Stimulated activated memory B cell treated with anti-CD40 and anti-IgM and Interleukin-4, amounts not matched to agents 10 μg/mL and 1 μg/mL and 100 μg/mL, for 72 hours (primary cell): ENCODE data around the gene SNUPN.

Source experiments
- ATAC-seq: fragments of 150-1000 bp; cut with Tn5 transposase; 2 replicates; pipeline ENCODE4 v1.10.0; 2021
- H3K27ac Mint-ChIP-seq: one replicate; pipeline ENCODE4 v1.8.0; 2022; ENCODE audit warnings: mild to moderate bottlenecking, mixed read lengths
- H3K27me3 Mint-ChIP-seq: one replicate; pipeline ENCODE4 v1.8.0; 2022; ENCODE audit warnings: mixed read lengths
- H3K36me3 Mint-ChIP-seq: one replicate; pipeline ENCODE4 v1.8.0; 2022; ENCODE audit warnings: mixed read lengths
- H3K4me1 Mint-ChIP-seq: one replicate; pipeline ENCODE4 v1.8.0; 2022; ENCODE audit warnings: mixed read lengths
- H3K4me3 Mint-ChIP-seq: one replicate; pipeline ENCODE4 v1.8.0; 2022; ENCODE audit warnings: mild to moderate bottlenecking, moderate library complexity, mixed read lengths
- H3K9me3 Mint-ChIP-seq: one replicate; pipeline ENCODE4 v1.8.0; 2022; ENCODE audit warnings: mixed read lengths

The SNUPN gene

DNA sequence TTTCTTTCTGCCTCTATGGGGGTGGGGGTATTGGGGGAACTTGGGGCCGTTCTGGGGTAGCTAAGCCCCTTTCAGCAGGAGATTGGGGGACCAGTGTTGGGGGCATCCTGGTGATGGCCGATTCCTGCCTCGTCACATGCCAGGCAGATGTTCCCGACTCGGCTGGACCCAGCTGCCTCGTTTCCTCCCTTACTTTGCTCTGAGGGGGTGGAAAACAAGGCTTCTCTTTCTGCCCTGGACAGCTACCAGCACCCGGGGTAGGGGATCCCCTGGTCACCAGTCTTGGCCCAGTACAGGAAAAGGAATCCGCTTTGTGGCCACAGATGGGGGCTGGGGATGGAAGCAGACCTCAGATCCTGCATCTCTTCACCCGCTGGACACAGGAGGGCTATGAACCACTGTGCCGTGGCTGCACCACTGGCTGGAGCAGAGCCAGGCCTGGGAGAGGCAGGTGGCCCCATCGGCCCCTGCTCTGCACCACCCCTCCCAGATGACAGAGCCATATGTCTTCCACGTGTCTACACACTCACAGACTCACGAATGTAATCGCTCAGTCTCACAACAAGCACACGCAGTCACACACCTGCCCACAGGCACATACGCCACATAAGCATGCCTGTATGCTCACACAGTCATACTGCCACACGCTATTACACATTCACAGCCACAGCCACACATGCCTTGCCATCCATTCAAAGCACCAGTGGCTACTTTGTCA, 34.6 kb upstream of the SNUPN start:
- Mint-ChIP-seq H3K4me1 (no peaks in the 10 kb centered on the region), H3K27ac (no peak overlapping the region), H3K9me3 (no peaks in the 10 kb centered on the region), H3K27me3 (no peaks in the 10 kb centered on the region), H3K36me3 (no peaks in the 10 kb centered on the region), H3K4me3 (no peak overlapping the region)
- no peak for ATAC-seq

DNA sequence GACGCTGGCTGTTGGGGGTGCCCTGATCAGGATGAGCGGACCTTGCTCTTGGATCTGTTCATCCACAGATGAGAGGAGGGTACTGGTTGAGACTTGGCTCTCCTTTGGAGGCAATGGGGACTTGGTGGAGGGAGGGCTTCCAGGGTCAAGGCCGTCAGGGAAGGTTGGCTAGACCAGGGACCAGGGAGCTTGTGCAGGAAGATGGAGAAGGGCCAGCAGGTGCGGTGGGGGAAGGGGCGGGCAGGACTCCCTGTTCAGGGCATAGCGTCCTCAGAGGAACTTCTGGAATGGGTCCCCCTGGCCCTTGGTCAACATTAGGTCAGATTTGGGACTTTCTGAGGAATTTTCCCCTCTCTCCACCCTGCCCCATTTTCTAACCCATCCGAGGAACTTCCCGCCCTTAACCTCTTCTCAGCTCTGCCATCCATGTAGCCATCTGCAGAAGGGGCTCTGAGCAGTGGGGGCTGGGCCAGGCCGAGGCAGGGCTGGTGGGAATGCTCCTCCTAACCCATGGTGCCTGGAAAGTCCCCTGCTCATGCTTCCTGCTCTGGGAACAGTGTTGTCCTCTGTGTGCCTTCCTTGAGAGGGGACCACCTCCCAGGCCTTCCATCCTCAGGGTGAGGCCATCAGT, 33.7 kb upstream of the SNUPN start:
- no peak overlapping the region for H3K4me3 Mint-ChIP-seq
- no peaks in the 10 kb centered on the region for H3K36me3 Mint-ChIP-seq
- no peaks in the 10 kb centered on the region for H3K9me3 Mint-ChIP-seq
- H3K27ac Mint-ChIP-seq, result no peak overlapping the region
- ATAC-seq, result no peak
- H3K27me3 Mint-ChIP-seq, result no peaks in the 10 kb centered on the region
- no peaks in the 10 kb centered on the region for H3K4me1 Mint-ChIP-seq

DNA sequence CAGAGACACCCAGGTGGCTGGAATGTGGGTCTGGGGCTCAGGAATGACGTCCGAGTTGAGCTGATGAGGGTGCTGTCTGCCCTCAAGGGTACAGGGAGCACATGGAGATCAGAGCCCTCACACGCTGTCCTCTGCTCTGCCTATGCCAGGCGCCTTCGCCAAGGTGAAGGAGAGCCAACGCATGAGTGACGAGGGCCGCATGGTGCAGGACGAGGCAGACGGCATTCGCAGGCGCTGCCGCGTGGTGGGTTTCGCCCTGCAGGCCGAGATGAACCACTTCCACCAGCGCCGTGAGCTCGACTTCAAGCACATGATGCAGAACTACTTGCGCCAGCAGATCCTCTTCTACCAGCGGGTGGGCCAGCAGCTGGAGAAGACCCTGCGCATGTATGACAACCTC, 31.3 kb upstream of the SNUPN start:
- H3K27me3 Mint-ChIP-seq, result no peaks in the 10 kb centered on the region

DNA sequence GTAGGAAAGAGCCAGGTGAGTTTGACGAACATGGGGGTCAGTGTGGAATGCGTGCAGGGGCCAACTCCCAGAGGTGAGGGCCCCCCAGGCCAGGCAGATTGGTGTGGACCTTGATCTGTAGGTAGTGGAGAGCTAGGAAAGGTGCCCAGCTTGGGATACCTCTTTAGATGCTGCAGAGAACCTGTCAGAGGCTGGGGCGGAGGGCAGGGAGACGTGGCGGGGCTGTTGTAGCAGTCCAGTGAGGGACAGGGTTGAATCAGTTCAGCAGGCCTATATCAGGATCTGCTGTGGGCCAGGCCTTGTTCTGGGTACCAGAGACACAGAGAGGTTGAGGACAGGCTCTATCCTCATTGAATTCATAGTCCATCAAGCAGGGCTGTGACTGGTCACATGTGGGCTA, 30.8 kb upstream of the SNUPN start:
- Mint-ChIP-seq H3K4me3 (no peak overlapping the region), H3K9me3 (no peaks in the 10 kb centered on the region), H3K36me3 (no peaks in the 10 kb centered on the region), H3K27ac (no peak overlapping the region), H3K4me1 (peaks cover 7% of the 10 kb centered on the region), H3K27me3 (no peaks in the 10 kb centered on the region)
- ATAC-seq, result no peak

More for the DNA sequence above, 31.3 kb upstream of the SNUPN start:
- Mint-ChIP-seq H3K36me3 (no peaks in the 10 kb centered on the region), H3K9me3 (no peaks in the 10 kb centered on the region), H3K27ac (no peak overlapping the region), H3K4me1 (peaks cover 4% of the 10 kb centered on the region), H3K4me3 (no peak overlapping the region)
- no peak for ATAC-seq

DNA sequence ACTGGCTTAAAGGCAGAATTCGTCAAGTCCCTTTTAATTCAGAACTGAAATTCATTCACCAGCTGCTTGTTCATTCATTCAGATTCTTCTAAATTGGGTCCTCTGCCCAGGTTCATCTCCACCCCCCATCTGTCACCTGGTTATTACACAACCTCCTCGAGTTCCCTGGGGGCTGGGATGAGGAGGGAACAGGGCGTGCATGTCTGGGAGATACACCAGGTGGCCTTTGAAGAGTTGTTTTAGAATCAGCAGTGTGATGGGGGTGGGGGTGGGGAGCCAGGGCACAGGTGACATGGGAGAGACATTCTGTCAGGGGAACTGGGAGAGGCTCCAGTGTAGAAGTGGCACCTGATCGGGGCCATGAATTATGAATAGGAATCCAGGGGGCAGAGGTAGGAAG, 30.4 kb upstream of the SNUPN start:
- Mint-ChIP-seq H3K36me3 (no peaks in the 10 kb centered on the region), H3K9me3 (no peaks in the 10 kb centered on the region), H3K4me1 (peaks cover 11% of the 10 kb centered on the region), H3K27me3 (no peaks in the 10 kb centered on the region), H3K27ac (no peak overlapping the region), H3K4me3 (no peak overlapping the region)
- no peak for ATAC-seq

DNA sequence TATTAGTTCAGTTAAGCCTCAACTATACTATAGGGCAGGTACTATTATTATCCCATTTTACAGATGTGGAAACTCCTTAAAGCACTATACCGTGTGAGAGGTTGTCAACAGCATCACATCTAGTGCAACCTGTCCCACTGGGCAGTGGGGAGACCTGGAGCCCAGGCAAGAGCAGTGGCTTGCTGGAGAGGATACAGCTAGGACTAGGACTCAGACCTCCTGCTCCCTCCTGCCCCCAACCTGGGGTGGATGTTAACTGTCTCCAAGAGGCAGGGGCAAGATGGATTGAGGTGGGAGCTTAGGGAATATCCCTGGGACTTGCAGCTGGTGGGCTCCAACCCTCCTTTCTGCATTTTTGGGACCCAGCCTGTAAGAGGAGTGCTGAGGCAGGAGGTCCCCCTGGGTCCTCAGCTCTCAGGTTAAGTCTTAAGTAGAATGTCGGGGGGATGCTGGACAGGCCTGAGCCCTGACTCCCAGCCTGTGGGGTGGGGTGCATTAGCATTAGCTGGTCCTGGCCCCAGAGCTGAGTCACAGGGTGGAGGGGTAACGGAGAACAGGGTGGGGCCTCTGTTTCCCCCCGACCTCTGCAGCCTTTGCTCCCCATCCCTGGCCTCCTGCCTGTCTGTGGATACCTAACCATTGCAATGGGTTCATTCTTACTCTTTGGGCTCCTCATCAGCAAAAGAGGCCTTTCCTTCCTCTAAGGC, 28.8 kb upstream of the SNUPN start:
- Mint-ChIP-seq H3K4me1 (peaks cover 11% of the 10 kb centered on the region), H3K4me3 (no peak overlapping the region), H3K36me3 (no peaks in the 10 kb centered on the region), H3K9me3 (no peaks in the 10 kb centered on the region), H3K27me3 (no peaks in the 10 kb centered on the region), H3K27ac (no peak overlapping the region)
- ATAC-seq, result no peak

DNA sequence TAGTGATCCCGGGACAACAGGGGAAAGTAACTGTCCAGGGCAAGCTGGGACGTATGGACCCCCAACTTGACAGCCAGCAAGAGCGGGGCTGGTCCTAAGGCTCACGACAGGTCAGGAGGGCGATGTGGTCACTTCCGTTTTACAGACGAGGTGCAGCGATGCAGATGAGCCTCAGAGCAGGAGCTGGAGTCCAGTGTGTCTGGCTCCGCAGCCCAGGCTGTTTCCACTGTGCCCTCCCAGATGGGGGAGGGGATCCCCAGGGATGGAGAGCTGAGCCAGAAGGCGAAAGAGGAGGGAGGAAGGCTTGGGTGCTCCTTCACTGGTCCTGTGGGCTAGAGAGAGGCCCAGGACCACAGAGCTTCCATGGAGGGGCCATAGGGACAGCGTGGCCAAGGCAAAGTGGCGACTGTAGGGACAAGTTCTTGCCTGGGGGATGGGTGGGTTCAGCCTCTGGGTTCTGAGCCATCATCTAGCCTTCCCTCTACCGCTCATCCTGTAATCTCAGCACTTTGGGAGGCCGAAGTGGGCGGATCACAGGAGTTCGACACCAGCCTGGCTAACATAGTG, 27.9 kb upstream of the SNUPN start:
- Mint-ChIP-seq H3K27ac (no peak overlapping the region), H3K4me1 (peaks cover 11% of the 10 kb centered on the region)

DNA sequence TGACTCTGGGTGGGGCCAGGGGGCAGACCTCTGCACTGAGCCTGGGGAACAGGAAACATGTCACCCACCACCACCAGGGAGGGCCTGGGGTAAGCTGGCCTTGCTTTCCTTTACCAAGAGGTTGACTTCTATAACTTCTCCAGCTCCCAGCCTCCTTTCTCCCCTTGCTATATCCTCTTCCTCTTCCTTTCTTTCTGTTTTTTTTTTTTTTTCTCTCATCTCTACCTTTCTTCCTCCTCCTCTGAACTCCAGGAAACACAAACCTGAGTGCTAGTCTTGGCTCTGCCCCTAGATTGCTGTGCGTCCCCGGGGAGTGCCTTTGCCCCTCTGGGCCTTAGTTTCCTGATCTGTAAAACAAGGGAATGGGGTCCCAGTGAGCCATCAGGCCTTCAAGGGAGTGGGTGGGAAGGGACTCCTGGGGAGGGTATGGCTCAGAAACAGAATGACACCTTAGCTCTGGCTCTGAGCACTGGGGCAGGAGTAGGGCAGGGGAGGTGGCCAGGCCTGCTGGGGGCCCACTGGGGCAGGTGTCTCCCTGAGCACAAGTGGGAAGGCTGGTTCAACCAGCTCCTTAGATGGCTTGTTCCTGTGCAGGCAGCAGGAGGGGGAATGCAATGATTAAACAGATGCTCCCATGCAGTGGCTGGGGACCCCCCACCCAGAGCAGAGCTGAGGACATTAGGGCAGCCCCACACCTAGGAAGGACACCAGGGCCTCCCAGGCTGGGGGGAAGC, 26.5 kb upstream of the SNUPN start:
- ATAC-seq, result no peak
- Mint-ChIP-seq H3K27ac (no peak overlapping the region), H3K9me3 (no peaks in the 10 kb centered on the region), H3K4me1 (peaks cover 14% of the 10 kb centered on the region), H3K4me3 (no peak overlapping the region), H3K36me3 (no peaks in the 10 kb centered on the region), H3K27me3 (peaks cover 10% of the 10 kb centered on the region)

More for the DNA sequence above, 27.9 kb upstream of the SNUPN start:
- H3K9me3 Mint-ChIP-seq, result no peaks in the 10 kb centered on the region
- no peak overlapping the region for H3K4me3 Mint-ChIP-seq
- H3K36me3 Mint-ChIP-seq, result no peaks in the 10 kb centered on the region
- H3K27me3 Mint-ChIP-seq, result peaks cover 8% of the 10 kb centered on the region
- no peak for ATAC-seq

DNA sequence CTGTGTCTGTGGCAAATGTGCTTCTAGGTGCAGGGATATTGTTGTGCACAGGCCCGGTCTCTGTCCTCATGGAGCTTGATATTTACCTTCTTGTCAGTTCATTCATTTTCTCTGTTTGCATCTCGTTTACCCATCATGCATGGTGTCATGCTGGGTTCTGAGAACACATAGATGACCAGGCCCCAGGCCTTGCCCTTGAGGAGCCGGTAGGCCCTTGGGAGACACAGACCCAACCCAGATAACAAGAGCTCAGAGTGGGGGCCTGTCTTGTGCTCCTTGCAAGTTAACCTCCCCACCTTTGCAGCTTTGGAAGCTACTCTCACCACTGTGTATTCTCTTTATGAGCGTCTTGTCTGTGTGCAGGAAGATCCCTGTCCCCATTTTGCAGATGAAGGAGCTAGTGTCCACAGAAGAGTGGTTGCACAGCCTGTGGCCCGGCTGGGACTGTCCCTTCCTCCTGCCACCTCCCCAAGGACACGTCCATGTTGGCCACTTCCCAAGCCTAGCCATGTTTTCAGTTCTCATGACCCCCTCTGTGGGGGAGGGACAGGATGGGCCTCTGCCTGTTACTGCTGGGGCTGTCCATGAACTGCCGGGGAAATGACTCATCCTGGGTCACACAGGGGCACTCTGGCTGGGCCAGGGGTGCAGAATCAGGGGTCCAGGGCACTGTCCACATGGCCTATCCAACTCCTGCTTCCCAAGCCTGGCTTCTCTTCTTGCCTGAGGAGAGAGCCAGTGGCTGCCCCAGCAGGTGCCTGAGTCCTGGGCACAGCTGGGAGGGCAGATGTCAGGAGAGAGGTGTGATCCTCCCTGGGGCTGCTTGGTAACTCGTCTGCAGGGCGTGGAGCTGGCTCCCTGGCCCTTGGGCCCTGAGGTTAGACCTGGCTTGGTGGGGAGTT, 25.6 kb upstream of the SNUPN start:
- Mint-ChIP-seq H3K4me3 (no peak overlapping the region), H3K27me3 (peaks cover 10% of the 10 kb centered on the region), H3K36me3 (no peaks in the 10 kb centered on the region), H3K9me3 (no peaks in the 10 kb centered on the region), H3K27ac (no peak overlapping the region), H3K4me1 (peaks cover 22% of the 10 kb centered on the region)
- ATAC-seq, result no peak

DNA sequence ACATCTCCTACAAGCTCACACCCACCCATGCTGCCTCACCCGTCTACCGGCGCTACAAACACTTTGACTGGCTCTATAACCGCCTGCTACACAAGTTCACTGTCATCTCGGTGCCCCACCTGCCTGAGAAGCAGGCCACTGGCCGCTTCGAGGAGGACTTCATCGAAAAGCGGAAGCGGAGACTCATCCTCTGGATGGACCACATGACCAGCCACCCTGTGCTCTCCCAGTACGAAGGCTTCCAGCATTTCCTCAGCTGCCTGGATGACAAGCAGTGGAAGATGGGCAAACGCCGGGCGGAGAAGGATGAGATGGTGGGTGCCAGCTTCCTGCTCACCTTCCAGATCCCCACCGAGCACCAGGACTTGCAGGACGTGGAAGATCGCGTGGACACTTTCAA, 24.3 kb upstream of the SNUPN start:
- ATAC-seq, result no peak
- Mint-ChIP-seq H3K4me3 (no peak overlapping the region), H3K27ac (no peak overlapping the region), H3K36me3 (no peaks in the 10 kb centered on the region), H3K4me1 (peaks cover 24% of the 10 kb centered on the region), H3K9me3 (no peaks in the 10 kb centered on the region), H3K27me3 (peaks cover 10% of the 10 kb centered on the region)

DNA sequence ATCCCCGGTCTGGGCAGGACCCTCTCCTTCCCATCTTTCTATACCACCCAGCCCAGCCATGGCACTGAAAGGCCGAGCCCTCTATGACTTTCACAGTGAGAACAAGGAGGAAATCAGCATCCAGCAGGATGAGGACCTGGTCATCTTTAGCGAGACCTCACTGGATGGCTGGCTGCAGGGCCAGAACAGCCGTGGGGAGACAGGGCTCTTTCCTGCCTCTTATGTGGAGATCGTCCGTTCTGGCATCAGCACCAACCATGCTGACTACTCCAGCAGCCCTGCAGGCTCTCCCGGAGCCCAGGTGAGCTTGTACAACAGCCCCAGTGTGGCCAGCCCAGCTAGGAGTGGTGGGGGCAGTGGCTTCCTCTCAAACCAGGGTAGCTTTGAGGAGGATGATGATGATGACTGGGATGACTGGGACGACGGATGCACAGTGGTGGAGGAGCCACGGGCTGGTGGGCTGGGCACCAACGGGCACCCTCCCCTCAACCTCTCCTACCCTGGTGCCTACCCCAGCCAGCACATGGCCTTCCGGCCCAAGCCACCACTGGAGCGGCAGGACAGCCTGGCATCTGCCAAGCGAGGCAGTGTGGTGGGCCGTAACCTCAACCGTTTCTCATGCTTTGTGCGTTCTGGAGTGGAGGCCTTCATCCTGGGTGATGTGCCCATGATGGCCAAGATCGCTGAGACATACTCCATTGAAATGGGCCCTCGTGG, 23.7 kb upstream of the SNUPN start:
- Mint-ChIP-seq H3K27ac (no peak overlapping the region), H3K4me1 (peaks cover 24% of the 10 kb centered on the region), H3K27me3 (peaks cover 10% of the 10 kb centered on the region), H3K36me3 (no peaks in the 10 kb centered on the region), H3K9me3 (no peaks in the 10 kb centered on the region), H3K4me3 (no peak overlapping the region)
- ATAC-seq, result no peak

DNA sequence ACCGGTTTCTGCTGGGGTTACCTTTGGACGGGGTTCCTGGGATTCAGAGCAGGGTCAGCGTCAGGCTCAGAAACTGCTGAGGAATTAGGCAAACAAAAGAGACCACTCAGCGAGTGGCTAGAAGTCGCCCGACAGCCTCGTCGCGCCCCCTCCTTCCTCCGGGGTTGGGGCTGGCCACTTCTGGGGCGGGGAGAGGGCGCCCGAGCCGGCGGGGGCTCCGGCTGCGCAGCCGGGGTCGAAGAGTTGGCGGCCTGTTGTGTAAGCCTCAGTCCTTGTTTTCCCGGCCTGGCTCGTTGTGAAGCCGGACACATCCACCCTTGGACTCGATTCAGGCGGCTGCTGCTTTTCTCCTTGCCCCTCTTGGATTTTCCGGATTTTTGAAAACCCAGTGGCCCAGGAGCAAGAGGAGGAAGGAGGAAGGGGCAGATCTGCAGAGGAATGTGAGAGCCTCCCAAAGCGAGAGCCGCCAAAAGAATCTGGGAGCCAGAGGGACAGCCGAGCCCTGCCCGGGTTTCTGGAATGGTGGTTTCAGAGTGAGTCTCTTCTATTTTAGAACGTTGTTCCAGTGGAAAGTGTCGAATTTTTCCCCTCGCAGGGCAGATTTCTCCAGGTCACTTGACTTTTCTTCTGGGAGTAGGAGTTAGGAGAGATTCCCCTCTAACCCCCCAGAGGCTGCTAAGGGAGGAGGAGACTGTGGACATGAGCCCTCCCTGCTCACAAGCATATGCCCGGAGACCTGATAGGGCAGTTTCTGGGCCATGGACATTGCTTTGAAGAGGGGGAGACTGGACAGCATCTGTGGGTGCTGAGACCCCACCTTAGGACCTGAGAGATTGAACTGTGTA, 22.9 kb upstream of the SNUPN start:
- peaks cover 10% of the 10 kb centered on the region for H3K27me3 Mint-ChIP-seq
- no peak for ATAC-seq
- H3K36me3 Mint-ChIP-seq, result no peaks in the 10 kb centered on the region
- H3K4me3 Mint-ChIP-seq, result peak overlapping the region; percentile 77
- H3K9me3 Mint-ChIP-seq, result no peaks in the 10 kb centered on the region
- peaks cover 24% of the 10 kb centered on the region for H3K4me1 Mint-ChIP-seq
- peak overlapping the region; percentile 70 for H3K27ac Mint-ChIP-seq
